ENCODE results near the gene SLC35E3. TPM values are rescaled to one million over a fixed set of nuclear protein-coding genes. Genes with fewer than 3 reads are reported as not detected.

The SLC35E3 gene
- total RNA-seq, 1 experiment from 2014 or later = 10.8 TPM

GRCh38 chr12:68812553-68813241 is 66.7 kb downstream of the SLC35E3 start:
- no peak overlapping the region for H3K4me3 Mint-ChIP-seq (ENCODE audit: low read depth, unreplicated experiment)
- CTCF ChIA-PET = interaction anchor here (2.5 kb wide), 1 partner anchor 18 kb away, joined by 8 read pairs; no protein-coding TSS in a partner anchor
- no peak for TF ChIP-seq CTCF (IDR thresholded peaks at IDR 0.05; ENCODE audit: unreplicated experiment)
- intact Hi-C loops (cut with micrococcal nuclease; ENCODE audit: unreplicated experiment) = no loop called here
- H3K4me1 Mint-ChIP-seq (ENCODE audit: low read depth, unreplicated experiment) = peaks cover 7% of the 10 kb centered on the region
- no peak overlapping the region for H3K27ac Mint-ChIP-seq (ENCODE audit: unreplicated experiment)
- BruUV-seq (replicated peaks) = no TSS peak
- peaks cover 53% of the 10 kb centered on the region for H3K36me3 Mint-ChIP-seq (ENCODE audit: insufficient read depth, unreplicated experiment)
- no peaks in the 10 kb centered on the region for H3K9me3 Mint-ChIP-seq (ENCODE audit: low read depth, unreplicated experiment)
- no peak for DNase-seq
- H3K27me3 Mint-ChIP-seq (ENCODE audit: unreplicated experiment) = no peaks in the 10 kb centered on the region

GRCh38 chr12:68813242-68813593 is 67.2 kb downstream of the SLC35E3 start:
- no TSS peak for BruUV-seq (replicated peaks)
- intact Hi-C loops (cut with micrococcal nuclease; ENCODE audit: unreplicated experiment) = no loop called here
- H3K36me3 Mint-ChIP-seq (ENCODE audit: insufficient read depth, unreplicated experiment) = peaks cover 48% of the 10 kb centered on the region
- no peak for TF ChIP-seq CTCF (IDR thresholded peaks at IDR 0.05; ENCODE audit: unreplicated experiment)
- no peak for DNase-seq
- H3K27me3 Mint-ChIP-seq (ENCODE audit: unreplicated experiment) = no peaks in the 10 kb centered on the region
- no peak overlapping the region for H3K4me3 Mint-ChIP-seq (ENCODE audit: low read depth, unreplicated experiment)
- no peak overlapping the region for H3K27ac Mint-ChIP-seq (ENCODE audit: unreplicated experiment)
- peaks cover 7% of the 10 kb centered on the region for H3K4me1 Mint-ChIP-seq (ENCODE audit: low read depth, unreplicated experiment)
- CTCF ChIA-PET = interaction anchor here (2.5 kb wide), 1 partner anchor 17 kb away, joined by 8 read pairs; no protein-coding TSS in a partner anchor
- no peaks in the 10 kb centered on the region for H3K9me3 Mint-ChIP-seq (ENCODE audit: low read depth, unreplicated experiment)

- no peak for TF ChIP-seq CTCF (IDR thresholded peaks at IDR 0.05; ENCODE audit: unreplicated experiment)
- no TSS peak for BruUV-seq (replicated peaks)
- no peaks in the 10 kb centered on the region for H3K27me3 Mint-ChIP-seq (ENCODE audit: unreplicated experiment)
- intact Hi-C loops (cut with micrococcal nuclease; ENCODE audit: unreplicated experiment) = no loop called here
- no peak overlapping the region for H3K4me3 Mint-ChIP-seq (ENCODE audit: low read depth, unreplicated experiment)
- DNase-seq = no peak
- no peak overlapping the region for H3K27ac Mint-ChIP-seq (ENCODE audit: unreplicated experiment)
- CTCF ChIA-PET = interaction anchor here (2.5 kb wide), 1 partner anchor 16 kb away, joined by 8 read pairs; no protein-coding TSS in a partner anchor
- peaks cover 7% of the 10 kb centered on the region for H3K4me1 Mint-ChIP-seq (ENCODE audit: low read depth, unreplicated experiment)
- H3K36me3 Mint-ChIP-seq (ENCODE audit: insufficient read depth, unreplicated experiment) = peaks cover 46% of the 10 kb centered on the region
- H3K9me3 Mint-ChIP-seq (ENCODE audit: low read depth, unreplicated experiment) = no peaks in the 10 kb centered on the region
Observed at GRCh38 chr12:68814490-68815231, 68.7 kb downstream of the SLC35E3 start.

- no TSS peak for BruUV-seq (replicated peaks)
- peaks cover 47% of the 10 kb centered on the region for H3K36me3 Mint-ChIP-seq (ENCODE audit: insufficient read depth, unreplicated experiment)
Observed at GRCh38 chr12:68815232-68815927, 69.4 kb downstream of the SLC35E3 start.

More at GRCh38 chr12:68815232-68815927, 69.4 kb downstream of the SLC35E3 start:
- CTCF ChIA-PET = interaction anchor here (0.6 to 1.4 kb wide), 3 partner anchors 15 to 75 kb away, joined by 3 to 7 read pairs (median 4); no protein-coding TSS in a partner anchor
- no peaks in the 10 kb centered on the region for H3K9me3 Mint-ChIP-seq (ENCODE audit: low read depth, unreplicated experiment)
- no peak for TF ChIP-seq CTCF (IDR thresholded peaks at IDR 0.05; ENCODE audit: unreplicated experiment)
- H3K27ac Mint-ChIP-seq (ENCODE audit: unreplicated experiment) = no peak overlapping the region
- no peaks in the 10 kb centered on the region for H3K27me3 Mint-ChIP-seq (ENCODE audit: unreplicated experiment)
- intact Hi-C loops (cut with micrococcal nuclease; ENCODE audit: unreplicated experiment) = no loop called here
- H3K4me1 Mint-ChIP-seq (ENCODE audit: low read depth, unreplicated experiment) = peaks cover 7% of the 10 kb centered on the region
- no peak overlapping the region for H3K4me3 Mint-ChIP-seq (ENCODE audit: low read depth, unreplicated experiment)
- DNase-seq = no peak
